IMR-90 (cell line): ENCODE results near the gene KIDINS220. TPM values are rescaled to one million over a fixed set of nuclear protein-coding genes. Genes with fewer than 3 reads are reported as not detected.

Experiments
- RAD21 ChIP-seq: IDR thresholded peaks from 2 replicates; pipeline ENCODE4 v1.6.1; 2012; ENCODE audit warnings: low read length, improper control_type of control experiment
- SMC3 ChIP-seq: fragments of 150-350 bp; IDR thresholded peaks from 2 replicates; pipeline ENCODE4 v1.6.1; 2016; ENCODE audit warnings: low read depth, mild to moderate bottlenecking, antibody characterized with exemption, low read length, moderate library complexity
- polyA plus RNA-seq, 3 experiments: library from polyadenylated mRNA; depleted of rRNA; stranded (reverse); fragments of >200 nt; gene quantifications; 2 replicates each; pipeline ENCODE4 v1.2.3, GENCODE V29; 2012; ENCODE audit warnings: low replicate concordance in 1 of 3
- total RNA-seq: library from RNA; depleted of rRNA; stranded (reverse); fragments of >200 nt; gene quantifications from 2 replicates; pipeline ENCODE4 v1.2.3, GENCODE V29; 2012
- TF ChIP-seq, protein P1 (sequence below): conservative IDR thresholded peaks from 2 replicates; pipeline ENCODE4 v1.5.1; 2012; ENCODE audit warnings: mild to moderate bottlenecking, low read depth, low read length, improper control_type of control experiment

The KIDINS220 gene
- total and polyA plus RNA-seq, 2 of the 4 experiments (the other 2 are of a cell fraction), result 23.1 to 63.4 TPM

- TF ChIP-seq, protein P1, sequence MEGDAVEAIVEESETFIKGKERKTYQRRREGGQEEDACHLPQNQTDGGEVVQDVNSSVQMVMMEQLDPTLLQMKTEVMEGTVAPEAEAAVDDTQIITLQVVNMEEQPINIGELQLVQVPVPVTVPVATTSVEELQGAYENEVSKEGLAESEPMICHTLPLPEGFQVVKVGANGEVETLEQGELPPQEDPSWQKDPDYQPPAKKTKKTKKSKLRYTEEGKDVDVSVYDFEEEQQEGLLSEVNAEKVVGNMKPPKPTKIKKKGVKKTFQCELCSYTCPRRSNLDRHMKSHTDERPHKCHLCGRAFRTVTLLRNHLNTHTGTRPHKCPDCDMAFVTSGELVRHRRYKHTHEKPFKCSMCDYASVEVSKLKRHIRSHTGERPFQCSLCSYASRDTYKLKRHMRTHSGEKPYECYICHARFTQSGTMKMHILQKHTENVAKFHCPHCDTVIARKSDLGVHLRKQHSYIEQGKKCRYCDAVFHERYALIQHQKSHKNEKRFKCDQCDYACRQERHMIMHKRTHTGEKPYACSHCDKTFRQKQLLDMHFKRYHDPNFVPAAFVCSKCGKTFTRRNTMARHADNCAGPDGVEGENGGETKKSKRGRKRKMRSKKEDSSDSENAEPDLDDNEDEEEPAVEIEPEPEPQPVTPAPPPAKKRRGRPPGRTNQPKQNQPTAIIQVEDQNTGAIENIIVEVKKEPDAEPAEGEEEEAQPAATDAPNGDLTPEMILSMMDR, result no peak
- no peak for TF ChIP-seq SMC3
- TF ChIP-seq RAD21, result no peak
These were observed 157.3 kb downstream of the KIDINS220 start (continued) for GRCh38 chr2:8679827-8680731.
